Ovary (tissue), 3 donors: Measurements from ENCODE around the gene SDHD.

Experiments used
- EP300 ChIP-seq: sonication (generic); formaldehyde crosslinking; IDR thresholded peaks from one replicate; pipeline ENCODE4 v1.6.1; 2017; ENCODE audit warnings: antibody characterized with exemption
- POLR2A ChIP-seq: fragments of 450-650 bp; IDR thresholded peaks from one replicate; pipeline ENCODE4 v1.6.1; 2017; ENCODE audit warnings: antibody characterized with exemption, mild to moderate bottlenecking, moderate library complexity
- TF ChIP-seq, protein P1 (sequence below), 3 donors: fragments of 450-650 bp in 2 of 3; fragments of 200-600 bp in 1 of 3; IDR thresholded peaks; one replicate each; pipeline versions ENCODE4 v1.5.1 to v1.8.0; 2016 to 2022; ENCODE audit warnings: antibody characterized with exemption in 3 of 3, mild to moderate bottlenecking in 1 of 3
- donor health status: DM: no; HTN: no; CAD: no.

DNA sequence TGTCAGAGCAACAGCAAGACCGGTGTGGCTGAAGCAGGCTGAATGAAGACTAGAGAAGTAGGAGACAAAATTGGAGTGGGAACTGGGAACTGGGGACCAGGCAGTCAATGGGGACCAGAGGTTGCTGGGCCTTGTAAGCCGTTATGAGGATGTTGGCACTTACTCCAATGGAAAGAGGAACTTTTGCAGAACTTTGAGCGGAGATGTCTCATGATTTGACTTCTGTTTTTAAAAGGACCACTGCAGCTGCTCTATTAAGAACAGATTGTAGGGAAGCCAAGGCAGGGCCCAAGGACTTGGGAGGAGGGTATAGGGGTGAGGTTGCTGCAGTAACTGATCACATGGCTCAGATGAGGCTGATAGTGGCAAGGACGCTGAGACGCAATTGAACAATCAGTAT, 43.0 kb downstream of the SDHD start:
- no peak for TF ChIP-seq POLR2A
- TF ChIP-seq, protein P1, sequence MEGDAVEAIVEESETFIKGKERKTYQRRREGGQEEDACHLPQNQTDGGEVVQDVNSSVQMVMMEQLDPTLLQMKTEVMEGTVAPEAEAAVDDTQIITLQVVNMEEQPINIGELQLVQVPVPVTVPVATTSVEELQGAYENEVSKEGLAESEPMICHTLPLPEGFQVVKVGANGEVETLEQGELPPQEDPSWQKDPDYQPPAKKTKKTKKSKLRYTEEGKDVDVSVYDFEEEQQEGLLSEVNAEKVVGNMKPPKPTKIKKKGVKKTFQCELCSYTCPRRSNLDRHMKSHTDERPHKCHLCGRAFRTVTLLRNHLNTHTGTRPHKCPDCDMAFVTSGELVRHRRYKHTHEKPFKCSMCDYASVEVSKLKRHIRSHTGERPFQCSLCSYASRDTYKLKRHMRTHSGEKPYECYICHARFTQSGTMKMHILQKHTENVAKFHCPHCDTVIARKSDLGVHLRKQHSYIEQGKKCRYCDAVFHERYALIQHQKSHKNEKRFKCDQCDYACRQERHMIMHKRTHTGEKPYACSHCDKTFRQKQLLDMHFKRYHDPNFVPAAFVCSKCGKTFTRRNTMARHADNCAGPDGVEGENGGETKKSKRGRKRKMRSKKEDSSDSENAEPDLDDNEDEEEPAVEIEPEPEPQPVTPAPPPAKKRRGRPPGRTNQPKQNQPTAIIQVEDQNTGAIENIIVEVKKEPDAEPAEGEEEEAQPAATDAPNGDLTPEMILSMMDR (IDR thresholded peaks at IDR 0.05), result no peak
- no peak for TF ChIP-seq EP300
